Gastroesophageal sphincter (tissue), 4 donors: Measurements from ENCODE around the gene FGF1. TPM values are rescaled to one million over a fixed set of nuclear protein-coding genes. Genes with fewer than 3 reads are reported as not detected.
A peak's percentile ranks its signal among the peaks of the same experiment; 100 is the strongest.

Experiments
- ATAC-seq: fragments of 150-250 bp; one replicate; pipeline ENCODE4 v1.9.1; 2016; ENCODE audit warnings: mild to moderate bottlenecking, moderate library complexity
- H3K27ac ChIP-seq, 4 donors: fragments of 200-600 bp; sonication (generic) in 3 of 4; 1 replicate in 3 of 4; 2 replicates in 1 of 4; pipeline ENCODE4 v1.5.1; 2016 to 2019
- H3K27me3 ChIP-seq: fragments of 200-600 bp; sonication (generic); one replicate; pipeline ENCODE4 v1.5.1; 2019
- H3K36me3 ChIP-seq, 2 donors: fragments of 200-600 bp; sonication (generic); one replicate each; pipeline ENCODE4 v1.5.1; 2019; ENCODE audit warnings: control low read depth in 1 of 2
- H3K4me1 ChIP-seq, 3 donors: fragments of 200-600 bp; sonication (generic); 1 replicate in 2 of 3; 2 replicates in 1 of 3; pipeline ENCODE4 v1.5.1; 2016 to 2019; ENCODE audit warnings: control low read depth in 2 of 3
- H3K4me3 ChIP-seq, 2 donors: fragments of 200-600 bp; sonication (generic); one replicate each; pipeline ENCODE4 v1.5.1; 2019; ENCODE audit warnings: mild to moderate bottlenecking in 1 of 2, moderate library complexity in 1 of 2
- H3K9me3 ChIP-seq, 3 donors: fragments of 200-600 bp; sonication (generic); one replicate each; pipeline ENCODE4 v1.5.1; 2017 to 2019; ENCODE audit warnings: control low read depth in 2 of 3
- CTCF ChIP-seq, 4 experiments: fragments of 200-600 bp in 2 of 4; fragments of 450-650 bp in 2 of 4; sonication (generic) in 1 of 4; IDR thresholded peaks; one replicate each; pipeline ENCODE4 v1.5.1; 2017 to 2019; ENCODE audit warnings: antibody characterized with exemption in 4 of 4, mild to moderate bottlenecking in 2 of 4, moderate library complexity in 2 of 4
- EP300 ChIP-seq: sonication (generic); formaldehyde crosslinking; IDR thresholded peaks from one replicate; pipeline ENCODE4 v1.6.1; 2017; ENCODE audit warnings: antibody characterized with exemption, mild to moderate bottlenecking
- POLR2A ChIP-seq, 2 donors: fragments of 450-650 bp; IDR thresholded peaks; one replicate each; pipeline ENCODE4 v1.6.1; 2017; ENCODE audit warnings: antibody characterized with exemption in 2 of 2, mild to moderate bottlenecking in 2 of 2, moderate library complexity in 1 of 2
- POLR2AphosphoS5 ChIP-seq: sonication (generic); formaldehyde crosslinking; IDR thresholded peaks from one replicate; pipeline ENCODE4 v1.6.1; 2017; ENCODE audit warnings: antibody characterized with exemption
- WGBS, 2 donors: methylation state at CpG; one replicate each; pipeline ENCODE4 v1.1.5; 2018; ENCODE audit warnings: low coverage in 1 of 2; 5-methylcytosine and 5-hydroxymethylcytosine counted together
- total RNA-seq, 4 donors: library from RNA; depleted of rRNA; stranded (reverse); fragments of >200 nt; gene quantifications; one replicate each; pipeline ENCODE4 v1.1.0, GENCODE V29; 2016

FGF1 gene
- total RNA-seq, 4 donors from 2014 or later: 0.16 to 4.2 (median 2.9) TPM

- Histone ChIP-seq H3K36me3 (no peaks in the 10 kb centered on the region), H3K9me3 (no peaks in the 10 kb centered on the region), H3K27ac (no peak overlapping the region), H3K4me3 (no peak overlapping the region), H3K4me1 (peaks cover 8 to 13% (median 9%) of the 10 kb centered on the region in 3 donors), H3K27me3 (no peaks in the 10 kb centered on the region)
- ATAC-seq: no peak
- TF ChIP-seq EP300 (no peak), POLR2AphosphoS5 (no peak), CTCF (IDR thresholded peaks at IDR 0.05) (no peak), POLR2A (IDR thresholded peaks at IDR 0.05) (no peak)
- 89 to 90% methylated on average over 3 of the region's 3 CpGs for WGBS, 2 donors
Measured at GRCh38 chr5:142703153-142703552, 17.3 kb upstream of the FGF1 start.

- H3K36me3 ChIP-seq: no peaks in the 10 kb centered on the region
- no peak overlapping the region for H3K4me3 ChIP-seq
- 78% methylated on average over 3 of the region's 3 CpGs; no CpG with 5 or more reads in 1 of the 2 donors for WGBS, 2 donors
- TF ChIP-seq CTCF (IDR thresholded peaks at IDR 0.05) (no peak), POLR2A (IDR thresholded peaks at IDR 0.05) (no peak), POLR2AphosphoS5 (no peak), EP300 (no peak)
- H3K4me1 ChIP-seq: peaks cover 17 to 26% (median 21%) of the 10 kb centered on the region in 3 donors
- H3K9me3 ChIP-seq: no peaks in the 10 kb centered on the region
- H3K27ac ChIP-seq: no peak overlapping the region
- H3K27me3 ChIP-seq: no peaks in the 10 kb centered on the region
- no peak for ATAC-seq
Measured at GRCh38 chr5:142701673-142702311, 15.9 kb upstream of the FGF1 start.

GRCh38 chr5:142700566-142700965, 14.7 kb upstream of the FGF1 start:
- no peak for TF ChIP-seq CTCF (IDR thresholded peaks at IDR 0.05)
- no peak for TF ChIP-seq EP300
- Histone ChIP-seq H3K27ac (no peak overlapping the region), H3K27me3 (no peaks in the 10 kb centered on the region), H3K9me3 (no peaks in the 10 kb centered on the region), H3K4me1 (peaks cover 17 to 27% (median 23%) of the 10 kb centered on the region in 3 donors), H3K4me3 (no peak overlapping the region), H3K36me3 (no peaks in the 10 kb centered on the region)
- WGBS, 2 donors: 96 to 97% methylated on average over 5 to 7 of the region's 7 CpGs
- no peak for ATAC-seq

- Histone ChIP-seq H3K36me3 (no peaks in the 10 kb centered on the region), H3K9me3 (no peaks in the 10 kb centered on the region)
- 0% methylated on average over 1 to 2 of the region's 3 CpGs for WGBS, 2 donors
Measured at GRCh38 chr5:142699184-142699720, 13.4 kb upstream of the FGF1 start.

More at GRCh38 chr5:142699184-142699720, 13.4 kb upstream of the FGF1 start:
- Histone ChIP-seq H3K4me3 (no peak overlapping the region), H3K4me1 (peaks cover 17 to 27% (median 23%) of the 10 kb centered on the region in 3 donors), H3K27ac (peak overlapping the region in 3 of 4 donors; percentile 61 to 82 (median 71)), H3K27me3 (no peaks in the 10 kb centered on the region)
- ATAC-seq: peak; percentile 86
- no peak for TF ChIP-seq EP300
- no peak for TF ChIP-seq POLR2AphosphoS5
- TF ChIP-seq CTCF (IDR thresholded peaks at IDR 0.05): peak; percentile 97 to 98 (median 98)
- no peak for TF ChIP-seq POLR2A (IDR thresholded peaks at IDR 0.05)
